Measurements from ENCODE around the gene ZNF134. TPM values are rescaled to one million over a fixed set of nuclear protein-coding genes. Genes with fewer than 3 reads are reported as not detected.

Gene ZNF134
- total RNA-seq, 4 donors from 2014 or later: 32.6 to 45.5 (median 37.3) TPM

GRCh38 chr19:57648331-57649003 lies 34.4 kb downstream of the ZNF134 start:
- DNase-seq: peak; percentile 13 to 15

GRCh38 chr19:57651654-57651996 lies 37.6 kb downstream of the ZNF134 start:
- Histone ChIP-seq H3K27me3 (no peaks in the 10 kb centered on the region), H3K4me3 (replicated peaks in 1 of 3) (no peak overlapping the region), H3K27ac (no peak overlapping the region), H3K9me3 (no peaks in the 10 kb centered on the region), H3K4me1 (no peaks in the 10 kb centered on the region), H3K36me3 (no peaks in the 10 kb centered on the region)
- intact Hi-C loops (cut with DNase I): no loop called here
- WGBS, 2 donors: 37 to 42% methylated on average over 6 of the region's 6 CpGs
- TF ChIP-seq CTCF (IDR thresholded peaks at IDR 0.05) (no peak), POLR2A (IDR thresholded peaks at IDR 0.05) (no peak)
- DNase-seq: no peak

More at GRCh38 chr19:57648331-57649003, 34.4 kb downstream of the ZNF134 start:
- 59 to 63% methylated on average over 6 of the region's 6 CpGs for WGBS, 2 donors
- TF ChIP-seq POLR2A (IDR thresholded peaks at IDR 0.05) (no peak), CTCF (IDR thresholded peaks at IDR 0.05) (no peak)
- Histone ChIP-seq H3K27me3 (no peaks in the 10 kb centered on the region), H3K36me3 (no peaks in the 10 kb centered on the region), H3K4me3 (replicated peaks in 1 of 3) (no peak overlapping the region), H3K4me1 (no peaks in the 10 kb centered on the region), H3K9me3 (no peaks in the 10 kb centered on the region), H3K27ac (no peak overlapping the region)
- intact Hi-C loops (cut with DNase I): no loop called here

- WGBS, 2 donors: 79 to 97% methylated on average over 2 of the region's 2 CpGs
- H3K36me3 ChIP-seq: no peaks in the 10 kb centered on the region
- TF ChIP-seq POLR2A (IDR thresholded peaks at IDR 0.05) (no peak), CTCF (IDR thresholded peaks at IDR 0.05) (no peak)
- H3K9me3 ChIP-seq: no peaks in the 10 kb centered on the region
- intact Hi-C loops (cut with DNase I): no loop called here
- no peak for DNase-seq
- H3K27ac ChIP-seq: no peak overlapping the region
- H3K4me3 ChIP-seq (replicated peaks in 1 of 3): no peak overlapping the region
- H3K4me1 ChIP-seq: no peaks in the 10 kb centered on the region
- H3K27me3 ChIP-seq: no peaks in the 10 kb centered on the region
These were observed 39.6 kb downstream of the ZNF134 start for GRCh38 chr19:57653689-57654088.

- TF ChIP-seq POLR2A (IDR thresholded peaks at IDR 0.05) (no peak), CTCF (IDR thresholded peaks at IDR 0.05) (no peak)
These were observed 41.4 kb downstream of the ZNF134 start for GRCh38 chr19:57655443-57655842.

GRCh38 chr19:57656346-57656745 lies 42.3 kb downstream of the ZNF134 start:
- DNase-seq: no peak
- H3K9me3 ChIP-seq: no peaks in the 10 kb centered on the region

More at GRCh38 chr19:57655443-57655842, 41.4 kb downstream of the ZNF134 start:
- H3K36me3 ChIP-seq: no peaks in the 10 kb centered on the region
- H3K9me3 ChIP-seq: no peaks in the 10 kb centered on the region
- no peaks in the 10 kb centered on the region for H3K4me1 ChIP-seq
- H3K4me3 ChIP-seq (replicated peaks in 1 of 3): no peak overlapping the region
- H3K27me3 ChIP-seq: no peaks in the 10 kb centered on the region
- 90 to 94% methylated on average over 1 of the region's 1 CpG for WGBS, 2 donors
- intact Hi-C loops (cut with DNase I): no loop called here
- no peak overlapping the region for H3K27ac ChIP-seq
- no peak for DNase-seq

More at GRCh38 chr19:57656346-57656745, 42.3 kb downstream of the ZNF134 start:
- Histone ChIP-seq H3K4me3 (replicated peaks in 1 of 3) (no peak overlapping the region), H3K27me3 (no peaks in the 10 kb centered on the region), H3K27ac (no peak overlapping the region), H3K4me1 (no peaks in the 10 kb centered on the region), H3K36me3 (no peaks in the 10 kb centered on the region)
- TF ChIP-seq POLR2A (IDR thresholded peaks at IDR 0.05) (no peak), CTCF (IDR thresholded peaks at IDR 0.05) (no peak)
- WGBS, 2 donors: 80 to 82% methylated on average over 1 of the region's 1 CpG
- intact Hi-C loops (cut with DNase I): no loop called here

All from thyroid gland (tissue), 4 donors.